GM23248 (cell line): ENCODE results near the gene SART3. TPM values are rescaled to one million over a fixed set of nuclear protein-coding genes. Genes with fewer than 3 reads are reported as not detected.

Experiments
- DNase-seq: peaks from one replicate; pipeline ENCODE4 v3.0.0-alpha.2; 2015
- H2AFZ ChIP-seq: fragments of 200-600 bp; sonication (generic); 2 replicates; pipeline ENCODE4 v1.6.1; 2016; ENCODE audit warnings: antibody characterized with exemption
- H3F3A ChIP-seq: fragments of 200-600 bp; sonication (generic); 2 replicates; pipeline ENCODE4 v1.6.1; 2016; ENCODE audit warnings: mild to moderate bottlenecking, antibody characterized with exemption, mixed run types; ENCODE audit not compliant: insufficient read depth
- H3K27ac ChIP-seq: fragments of 200-600 bp; sonication (generic); 2 replicates; pipeline ENCODE4 v1.5.1; 2016; ENCODE audit warnings: mild to moderate bottlenecking
- H3K27me3 ChIP-seq: fragments of 200-600 bp; sonication (generic); replicated peaks from 2 replicates; pipeline ENCODE4 v1.6.1; 2016; ENCODE audit warnings: mild to moderate bottlenecking; ENCODE audit not compliant: insufficient read depth
- H3K36me3 ChIP-seq: fragments of 200-600 bp; sonication (generic); 2 replicates; pipeline ENCODE4 v1.6.1; 2016; ENCODE audit warnings: low read depth, mild to moderate bottlenecking
- H3K4me1 ChIP-seq: fragments of 200-600 bp; sonication (generic); 2 replicates; pipeline ENCODE4 v1.6.1; 2016; ENCODE audit warnings: mild to moderate bottlenecking; ENCODE audit not compliant: insufficient read depth
- H3K4me2 ChIP-seq: fragments of 200-600 bp; sonication (generic); one replicate; pipeline ENCODE4 v1.6.1; 2016; ENCODE audit warnings: mild to moderate bottlenecking; ENCODE audit not compliant: unreplicated experiment
- H3K4me3 ChIP-seq: fragments of 200-600 bp; sonication (generic); 2 replicates; pipeline ENCODE4 v1.5.1; 2016; ENCODE audit warnings: mild to moderate bottlenecking
- H3K79me2 ChIP-seq: fragments of 200-600 bp; sonication (generic); 2 replicates; pipeline ENCODE4 v1.6.1; 2016; ENCODE audit warnings: mild to moderate bottlenecking; ENCODE audit not compliant: insufficient read depth
- H3K9ac ChIP-seq: fragments of 200-600 bp; sonication (generic); 2 replicates; pipeline ENCODE4 v1.6.1; 2016; ENCODE audit warnings: mild to moderate bottlenecking
- H3K9me2 ChIP-seq: fragments of 200-600 bp; sonication (generic); 2 replicates; pipeline ENCODE4 v1.6.1; 2016; ENCODE audit warnings: mixed run types, mild to moderate bottlenecking, moderate library complexity; ENCODE audit not compliant: insufficient read depth
- H3K9me3 ChIP-seq: fragments of 200-600 bp; sonication (generic); one replicate; pipeline ENCODE4 v1.6.1; 2017; ENCODE audit warnings: low read depth
- H4K20me1 ChIP-seq: fragments of 200-600 bp; sonication (generic); 2 replicates; pipeline ENCODE4 v1.6.0; 2016; ENCODE audit not compliant: insufficient read depth
- EZH2 ChIP-seq: fragments of 200-600 bp; sonication (generic); IDR thresholded peaks from 2 replicates; pipeline ENCODE4 v1.6.1; 2018; ENCODE audit warnings: antibody characterized with exemption, mild to moderate bottlenecking; ENCODE audit not compliant: insufficient read depth, poor library complexity, severe bottlenecking
- EZH2phosphoT487 ChIP-seq: fragments of 200-600 bp; sonication (generic); IDR thresholded peaks from 2 replicates; pipeline ENCODE4 v1.6.1; 2018; ENCODE audit warnings: antibody characterized with exemption, moderate library complexity, mild to moderate bottlenecking, low read depth; ENCODE audit not compliant: insufficient read depth
- WGBS, 2 experiments: methylation state at CpG; one replicate each; pipeline ENCODE4 v1.1.6; 2015 to 2017; ENCODE audit warnings: low lambda C conversion rate in 2 of 2, low coverage in 1 of 2; ENCODE audit errors: missing lambda C conversion rate in 2 of 2; 5-methylcytosine and 5-hydroxymethylcytosine counted together
- in situ Hi-C: fragments of 300-500 bp; cut with MboI; formaldehyde crosslinking; loops from 2 replicates; pipeline ENCODE4 v1.15.0; 2020
- polyA plus RNA-seq: library from polyadenylated mRNA; unstranded; fragments of >200 nt; fragmentation: Nextera tagmentation; extraction: Ambion mirVana; gene quantifications from 2 replicates; pipeline ENCODE4 v1.2.1, GENCODE V29; 2016
- total RNA-seq: library from RNA; depleted of rRNA; stranded (reverse); fragments of >200 nt; shearing (Covaris generic); gene quantifications from 2 replicates; pipeline ENCODE4 v1.2.3, GENCODE V29; 2014

The SART3 gene
- total and polyA plus RNA-seq, 2 experiments from 2014 or later = 20.5 to 29.7 TPM

DNA sequence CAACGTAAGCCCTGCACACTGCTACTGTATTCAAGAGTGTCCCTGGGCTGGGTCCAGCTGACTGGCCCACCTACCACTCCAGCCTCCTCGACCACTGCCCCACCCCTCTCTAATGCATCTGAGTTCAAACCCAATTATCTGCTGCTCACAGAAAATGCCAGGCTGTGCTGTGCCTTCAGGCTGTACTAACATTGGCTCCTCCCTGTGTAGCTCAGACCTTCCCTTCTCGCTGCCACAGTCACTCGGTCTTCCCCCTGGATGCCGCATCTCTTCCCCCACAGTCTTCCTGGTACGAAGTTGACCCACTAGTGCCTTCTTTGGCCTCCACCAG is 33.8 kb downstream of the SART3 start:
- Histone ChIP-seq H3K36me3 (peaks cover 47% of the 10 kb centered on the region), H3K4me2 (no peak overlapping the region), H3K9ac (no peak overlapping the region), H3K9me3 (no peaks in the 10 kb centered on the region), H2AFZ (no peak overlapping the region), H4K20me1 (no peaks in the 10 kb centered on the region), H3K9me2 (no peaks in the 10 kb centered on the region), H3K27me3 (no peaks in the 10 kb centered on the region), H3F3A (peaks cover 32% of the 10 kb centered on the region), H3K4me1 (peaks cover 11% of the 10 kb centered on the region), H3K79me2 (peaks cover 5% of the 10 kb centered on the region; the same call in 1 of the 2 replicates), H3K4me3 (no peak overlapping the region), H3K27ac (no peak overlapping the region)
- TF ChIP-seq EZH2phosphoT487 = no peak
- TF ChIP-seq EZH2 = no peak
- in situ Hi-C loops = no loop called here
- DNase-seq = no peak
- WGBS, 2 experiments = 97 to 100% methylated on average over 6 of the region's 6 CpGs

GRCh38 chr12:108526482-108527165 is 34.3 kb downstream of the SART3 start:
- no peak for TF ChIP-seq EZH2
- TF ChIP-seq EZH2phosphoT487 = no peak
- peaks cover 51% of the 10 kb centered on the region for H3K36me3 ChIP-seq
- peaks cover 11% of the 10 kb centered on the region for H3K4me1 ChIP-seq
- H3K4me2 ChIP-seq = no peak overlapping the region
- H4K20me1 ChIP-seq = no peaks in the 10 kb centered on the region
- peaks cover 32% of the 10 kb centered on the region for H3F3A ChIP-seq
- no peak overlapping the region for H3K4me3 ChIP-seq
- peak; percentile 61 for DNase-seq
- peaks cover 5% of the 10 kb centered on the region; the same call in 1 of the 2 replicates for H3K79me2 ChIP-seq
- H3K9ac ChIP-seq = no peak overlapping the region
- H2AFZ ChIP-seq = no peak overlapping the region
- H3K9me3 ChIP-seq = no peaks in the 10 kb centered on the region
- H3K27ac ChIP-seq = peak overlapping the region; percentile 8; the same call in 1 of the 2 replicates
- in situ Hi-C loops = no loop called here
- 74 to 77% methylated on average over 10 of the region's 10 CpGs for WGBS, 2 experiments
- no peaks in the 10 kb centered on the region for H3K9me2 ChIP-seq
- H3K27me3 ChIP-seq = no peaks in the 10 kb centered on the region

DNA sequence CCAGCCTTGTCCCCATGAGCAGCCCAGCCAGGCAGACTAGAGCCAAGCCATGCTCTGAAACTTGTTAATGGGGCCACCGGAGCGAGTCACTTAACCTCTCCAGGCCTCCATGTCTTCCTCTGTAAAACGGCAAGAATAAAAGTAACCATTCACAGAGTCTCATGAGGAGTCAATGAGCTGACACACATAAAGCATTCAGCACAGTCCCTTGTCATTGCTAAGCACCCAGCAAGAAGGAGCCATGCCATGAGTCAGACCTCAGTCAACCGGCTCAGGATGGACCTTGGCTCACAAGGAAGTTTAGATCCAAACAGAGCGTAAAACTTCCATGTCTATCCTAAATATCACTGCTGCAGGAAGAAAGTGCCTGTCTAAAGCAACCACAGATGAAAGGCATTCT is 35.3 kb downstream of the SART3 start:
- Histone ChIP-seq H3K9me3 (no peaks in the 10 kb centered on the region), H3K4me3 (no peak overlapping the region), H3K4me1 (peaks cover 11% of the 10 kb centered on the region), H3K79me2 (peaks cover 5% of the 10 kb centered on the region; the same call in 1 of the 2 replicates), H3K4me2 (peak overlapping the region; percentile 29), H4K20me1 (no peaks in the 10 kb centered on the region), H3F3A (peaks cover 35% of the 10 kb centered on the region), H3K27me3 (no peaks in the 10 kb centered on the region), H2AFZ (no peak overlapping the region), H3K27ac (peak overlapping the region; percentile 72), H3K36me3 (peaks cover 53% of the 10 kb centered on the region; the same call in 1 of the 2 replicates), H3K9me2 (no peaks in the 10 kb centered on the region), H3K9ac (peak overlapping the region; percentile 39; the same call in 1 of the 2 replicates)
- DNase-seq = peak; percentile 89
- WGBS, 2 experiments = 18 to 27% methylated on average over 5 of the region's 5 CpGs
- in situ Hi-C loops = no loop called here
- TF ChIP-seq EZH2phosphoT487 = no peak
- no peak for TF ChIP-seq EZH2

GRCh38 chr12:108523365-108523764 is 37.6 kb downstream of the SART3 start:
- Histone ChIP-seq H2AFZ (no peak overlapping the region), H3F3A (peaks cover 35% of the 10 kb centered on the region), H3K4me1 (peaks cover 20% of the 10 kb centered on the region), H3K9me2 (no peaks in the 10 kb centered on the region), H3K27ac (no peak overlapping the region), H3K4me3 (no peak overlapping the region), H4K20me1 (no peaks in the 10 kb centered on the region; the same call in 1 of the 2 replicates), H3K9ac (no peak overlapping the region), H3K27me3 (no peaks in the 10 kb centered on the region), H3K9me3 (no peaks in the 10 kb centered on the region), H3K36me3 (peaks cover 49% of the 10 kb centered on the region), H3K4me2 (no peak overlapping the region), H3K79me2 (no peaks in the 10 kb centered on the region)
- WGBS, 2 experiments = 78 to 81% methylated on average over 14 of the region's 14 CpGs
- DNase-seq = no peak
- TF ChIP-seq EZH2 = no peak
- TF ChIP-seq EZH2phosphoT487 = no peak
- in situ Hi-C loops = no loop called here
